ENCODE data around the gene FCN2.

GRCh38 chr9:134832471-134832870, 48.1 kb upstream of the FCN2 start:
- TF ChIP-seq POLR2A (IDR thresholded peaks at IDR 0.05) (no peak), CTCF (IDR thresholded peaks at IDR 0.05) (no peak)
